HepG2 (cell line): ENCODE data around the gene PPP4R4. TPM values are rescaled to one million over a fixed set of nuclear protein-coding genes. Genes with fewer than 3 reads are reported as not detected.

Experiments used
- BATF2 ChIP-seq: sonication (generic); formaldehyde crosslinking; IDR thresholded peaks from 2 replicates; pipeline ENCODE4 v1.8.0; 2022; ENCODE audit warnings: mild to moderate bottlenecking, missing genetic modification reagents, moderate library complexity
- CCDC6 ChIP-seq: sonication (generic); formaldehyde crosslinking; IDR thresholded peaks from 2 replicates; pipeline ENCODE4 v1.8.1; 2022; ENCODE audit warnings: mild to moderate bottlenecking, missing genetic modification reagents, moderate library complexity
- HIVEP1 ChIP-seq: sonication (generic); formaldehyde crosslinking; IDR thresholded peaks from 2 replicates; pipeline ENCODE4 v1.4.0; 2020; ENCODE audit warnings: mild to moderate bottlenecking, missing genetic modification reagents
- MATR3 ChIP-seq: sonication (generic); formaldehyde crosslinking; IDR thresholded peaks from 2 replicates; pipeline ENCODE4 v1.4.0; 2020; ENCODE audit warnings: missing genetic modification reagents
- MTF2 ChIP-seq: sonication (generic); formaldehyde crosslinking; IDR thresholded peaks from 2 replicates; pipeline ENCODE4 v1.5.0; 2020; ENCODE audit warnings: missing genetic modification reagents, borderline replicate concordance
- NAIF1 ChIP-seq: sonication (generic); formaldehyde crosslinking; IDR thresholded peaks from 2 replicates; pipeline ENCODE4 v1.5.0; 2020; ENCODE audit warnings: mild to moderate bottlenecking, missing genetic modification reagents, borderline replicate concordance
- NFAT5 ChIP-seq: sonication (generic); formaldehyde crosslinking; IDR thresholded peaks from 2 replicates; pipeline ENCODE4 v1.4.0; 2020; ENCODE audit warnings: missing genetic modification reagents
- NFKB2 ChIP-seq: sonication (generic); formaldehyde crosslinking; IDR thresholded peaks from 2 replicates; pipeline ENCODE4 v1.4.0; 2020; ENCODE audit warnings: missing genetic modification reagents, borderline replicate concordance
- NFRKB ChIP-seq: fragments of 450-650 bp; IDR thresholded peaks from 2 replicates; pipeline ENCODE4 v1.6.1; 2017
- RAD21 ChIP-seq: fragments of 450-650 bp; formaldehyde crosslinking; IDR thresholded peaks from 2 replicates; pipeline ENCODE4 v1.5.0; 2020; ENCODE audit warnings: mild to moderate bottlenecking
- RBM39 ChIP-seq: fragments of 200-400 bp; formaldehyde crosslinking; IDR thresholded peaks from one replicate; pipeline ENCODE4 v1.6.1; 2018; ENCODE audit warnings: antibody characterized with exemption, mild to moderate bottlenecking, low read depth, low read length; ENCODE audit not compliant: poor library complexity, severe bottlenecking
- SATB2 ChIP-seq: sonication (generic); formaldehyde crosslinking; IDR thresholded peaks from 2 replicates; pipeline ENCODE4 v1.5.0; 2020; ENCODE audit warnings: missing genetic modification reagents
- SPEN ChIP-seq: sonication (generic); formaldehyde crosslinking; IDR thresholded peaks from 2 replicates; pipeline ENCODE4 v1.5.1; 2020; ENCODE audit warnings: low read depth, mild to moderate bottlenecking, missing genetic modification reagents
- SRY ChIP-seq: sonication (generic); formaldehyde crosslinking; IDR thresholded peaks from 2 replicates; pipeline ENCODE4 v1.8.0; 2022; ENCODE audit warnings: mild to moderate bottlenecking, missing genetic modification reagents
- TARDBP ChIP-seq: sonication (generic); formaldehyde crosslinking; IDR thresholded peaks from 2 replicates; pipeline ENCODE4 v1.8.0; 2022; ENCODE audit warnings: mild to moderate bottlenecking, missing genetic modification reagents
- ZFAT ChIP-seq: sonication (generic); formaldehyde crosslinking; conservative IDR thresholded peaks from 2 replicates; pipeline ENCODE4 v1.8.1; 2023; ENCODE audit warnings: missing genetic modification reagents, inconsistent platforms
- ZFP1 ChIP-seq: IDR thresholded peaks from 2 replicates; pipeline ENCODE4 v1.6.1; 2016
- ZNF260 ChIP-seq: sonication (generic); formaldehyde crosslinking; IDR thresholded peaks from 2 replicates; pipeline ENCODE4 v1.4.0; 2020; ENCODE audit warnings: missing genetic modification reagents, low read depth, mild to moderate bottlenecking, borderline replicate concordance
- ZNF382 ChIP-seq: sonication (generic); formaldehyde crosslinking; IDR thresholded peaks from 2 replicates; pipeline ENCODE4 v1.5.0; 2020; ENCODE audit warnings: missing genetic modification reagents, mild to moderate bottlenecking, borderline replicate concordance
- ZNF572 ChIP-seq: sonication (generic); formaldehyde crosslinking; IDR thresholded peaks from 2 replicates; pipeline ENCODE4 v1.5.1; 2020; ENCODE audit warnings: mild to moderate bottlenecking, missing genetic modification reagents
- ZNF615 ChIP-seq: sonication (generic); formaldehyde crosslinking; IDR thresholded peaks from 2 replicates; pipeline ENCODE4 v1.5.0; 2020; ENCODE audit warnings: mild to moderate bottlenecking, missing genetic modification reagents, borderline replicate concordance
- polyA plus RNA-seq, 8 experiments: library from polyadenylated mRNA; depleted of rRNA in 3 of 8; stranded (reverse) in 7 of 8; unstranded in 1 of 8; fragments of >200 nt; fragmentation: Illumina TruSeq in 4 of 8; extraction: Trizol in 4 of 8; gene quantifications; 2 replicates each; pipeline versions ENCODE4 v1.2.1 to v1.2.3, GENCODE V29; 2011 to 2016; ENCODE audit warnings: low read depth in 4 of 8, missing spikeins in 1 of 8, mixed read lengths in 1 of 8; ENCODE audit not compliant: insufficient read depth in 1 of 8
- total RNA-seq, 5 experiments: library from RNA; depleted of rRNA; stranded (reverse); fragments of >200 nt; fragmentation: Illumina TruSeq; extraction: Trizol; gene quantifications; 2 replicates each; pipeline ENCODE4 v1.2.3, GENCODE V29; 2016; ENCODE audit warnings: low read depth in 1 of 5
- TF ChIP-seq, protein P1 (sequence below): sonication (generic); formaldehyde crosslinking; IDR thresholded peaks from 2 replicates; pipeline ENCODE4 v1.4.0; 2020; ENCODE audit warnings: missing genetic modification reagents

The PPP4R4 gene
- total and polyA plus RNA-seq, 2 of the 13 experiments (the other 11 are each of a cell fraction or from before 2014, with no cell fraction given) = 9.5 to 19.8 TPM

DNA sequence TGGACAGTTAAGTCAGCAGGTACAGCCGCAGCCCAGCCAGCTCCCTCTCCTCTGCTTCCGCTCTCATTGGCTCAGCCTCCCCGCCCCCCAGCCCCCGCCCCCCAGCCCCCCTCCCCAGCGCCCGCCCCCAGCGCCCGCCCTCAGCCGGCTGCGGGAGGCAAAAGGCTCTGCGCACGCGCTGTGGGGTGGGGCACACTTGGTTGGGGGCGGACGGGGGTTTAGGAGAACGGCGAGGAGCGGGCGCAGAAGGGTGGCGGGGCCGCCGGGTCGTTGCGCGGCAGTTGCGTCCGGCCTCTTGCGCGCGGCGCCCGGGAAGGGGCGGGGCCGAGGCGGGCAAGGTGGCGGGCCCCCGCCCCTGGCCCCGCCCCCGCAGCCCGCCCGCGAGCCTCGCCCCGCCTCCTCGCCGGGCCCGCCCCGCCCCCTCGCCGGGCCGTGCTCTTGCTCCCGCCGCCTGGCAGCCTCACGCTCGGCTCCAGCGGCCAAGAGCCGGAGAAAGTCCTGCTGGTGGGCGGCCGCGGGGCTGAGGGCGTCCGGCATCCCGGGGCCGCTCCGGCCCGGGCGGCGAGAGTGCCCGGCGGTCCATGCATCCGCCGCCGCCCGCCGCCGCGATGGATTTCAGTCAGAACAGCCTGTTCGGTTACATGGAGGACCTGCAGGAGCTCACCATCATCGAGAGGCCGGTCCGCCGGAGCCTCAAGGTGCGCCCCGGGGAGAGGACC, at the start of gene PPP4R4 (continued):
- TF ChIP-seq, protein P1, sequence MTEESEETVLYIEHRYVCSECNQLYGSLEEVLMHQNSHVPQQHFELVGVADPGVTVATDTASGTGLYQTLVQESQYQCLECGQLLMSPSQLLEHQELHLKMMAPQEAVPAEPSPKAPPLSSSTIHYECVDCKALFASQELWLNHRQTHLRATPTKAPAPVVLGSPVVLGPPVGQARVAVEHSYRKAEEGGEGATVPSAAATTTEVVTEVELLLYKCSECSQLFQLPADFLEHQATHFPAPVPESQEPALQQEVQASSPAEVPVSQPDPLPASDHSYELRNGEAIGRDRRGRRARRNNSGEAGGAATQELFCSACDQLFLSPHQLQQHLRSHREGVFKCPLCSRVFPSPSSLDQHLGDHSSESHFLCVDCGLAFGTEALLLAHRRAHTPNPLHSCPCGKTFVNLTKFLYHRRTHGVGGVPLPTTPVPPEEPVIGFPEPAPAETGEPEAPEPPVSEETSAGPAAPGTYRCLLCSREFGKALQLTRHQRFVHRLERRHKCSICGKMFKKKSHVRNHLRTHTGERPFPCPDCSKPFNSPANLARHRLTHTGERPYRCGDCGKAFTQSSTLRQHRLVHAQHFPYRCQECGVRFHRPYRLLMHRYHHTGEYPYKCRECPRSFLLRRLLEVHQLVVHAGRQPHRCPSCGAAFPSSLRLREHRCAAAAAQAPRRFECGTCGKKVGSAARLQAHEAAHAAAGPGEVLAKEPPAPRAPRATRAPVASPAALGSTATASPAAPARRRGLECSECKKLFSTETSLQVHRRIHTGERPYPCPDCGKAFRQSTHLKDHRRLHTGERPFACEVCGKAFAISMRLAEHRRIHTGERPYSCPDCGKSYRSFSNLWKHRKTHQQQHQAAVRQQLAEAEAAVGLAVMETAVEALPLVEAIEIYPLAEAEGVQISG (CRISPR knock-in tag) = peak; percentile 45; the same call in 1 of the 2 replicates
- no peak for TF ChIP-seq NFAT5 (CRISPR knock-in tag)
- TF ChIP-seq ZNF382 = no peak
- TF ChIP-seq NFKB2 (CRISPR knock-in tag) = 0 out of 2 replicates have a peak, but pooled peaks have one; percentile 60
- TF ChIP-seq SPEN (CRISPR knock-in tag) = 0 out of 2 replicates have a peak, but pooled peaks have one; percentile 6
- TF ChIP-seq ZFP1 (CRISPR knock-in tag) = no peak
- TF ChIP-seq BATF2 = no peak
- TF ChIP-seq CCDC6 = no peak
- TF ChIP-seq SRY (CRISPR knock-in tag) = no peak
- no peak for TF ChIP-seq TARDBP (CRISPR knock-in tag)
- 0 out of 2 replicates have a peak, but pooled peaks have one; percentile 12 for TF ChIP-seq RAD21 (CRISPR knock-in tag)
- no peak for TF ChIP-seq ZNF260
- no peak for TF ChIP-seq ZNF615 (CRISPR knock-in tag)
- TF ChIP-seq HIVEP1 (CRISPR knock-in tag) = no peak
- no peak for TF ChIP-seq NFRKB
- TF ChIP-seq RBM39 = no peak
- no peak for TF ChIP-seq SATB2
- no peak for TF ChIP-seq ZNF572 (CRISPR knock-in tag)
- TF ChIP-seq ZFAT (CRISPR knock-in tag) = no peak
- TF ChIP-seq MATR3 (CRISPR knock-in tag) = no peak
- TF ChIP-seq MTF2 (CRISPR knock-in tag) = no peak
- TF ChIP-seq NAIF1 (CRISPR knock-in tag) = no peak
